NCI-H460 (cell line): Measurements from ENCODE around the gene THAP3. TPM values are rescaled to one million over a fixed set of nuclear protein-coding genes. Genes with fewer than 3 reads are reported as not detected.

Experiments used
- DNase-seq: peaks from one replicate; pipeline ENCODE4 v3.0.0-alpha.2; 2016; ENCODE audit warnings: low read depth; ENCODE audit errors: extremely low read depth
- polyA plus RNA-seq: library from polyadenylated mRNA; depleted of rRNA; stranded (reverse); fragments of >200 nt; gene quantifications from 2 replicates; pipeline ENCODE4 v1.2.3, GENCODE V29; 2014; cell fraction: nucleus; rRNA removed
- total RNA-seq: library from RNA; depleted of rRNA; stranded (reverse); fragments of >200 nt; shearing (Covaris generic); gene quantifications from 2 replicates; pipeline ENCODE4 v1.2.3, GENCODE V29; 2014; rRNA removed

The THAP3 gene
- total RNA-seq: 24.4 and 28.8 TPM in 2 replicates
- polyA plus RNA-seq: 20.3 and 31.0 TPM in 2 replicates

DNA sequence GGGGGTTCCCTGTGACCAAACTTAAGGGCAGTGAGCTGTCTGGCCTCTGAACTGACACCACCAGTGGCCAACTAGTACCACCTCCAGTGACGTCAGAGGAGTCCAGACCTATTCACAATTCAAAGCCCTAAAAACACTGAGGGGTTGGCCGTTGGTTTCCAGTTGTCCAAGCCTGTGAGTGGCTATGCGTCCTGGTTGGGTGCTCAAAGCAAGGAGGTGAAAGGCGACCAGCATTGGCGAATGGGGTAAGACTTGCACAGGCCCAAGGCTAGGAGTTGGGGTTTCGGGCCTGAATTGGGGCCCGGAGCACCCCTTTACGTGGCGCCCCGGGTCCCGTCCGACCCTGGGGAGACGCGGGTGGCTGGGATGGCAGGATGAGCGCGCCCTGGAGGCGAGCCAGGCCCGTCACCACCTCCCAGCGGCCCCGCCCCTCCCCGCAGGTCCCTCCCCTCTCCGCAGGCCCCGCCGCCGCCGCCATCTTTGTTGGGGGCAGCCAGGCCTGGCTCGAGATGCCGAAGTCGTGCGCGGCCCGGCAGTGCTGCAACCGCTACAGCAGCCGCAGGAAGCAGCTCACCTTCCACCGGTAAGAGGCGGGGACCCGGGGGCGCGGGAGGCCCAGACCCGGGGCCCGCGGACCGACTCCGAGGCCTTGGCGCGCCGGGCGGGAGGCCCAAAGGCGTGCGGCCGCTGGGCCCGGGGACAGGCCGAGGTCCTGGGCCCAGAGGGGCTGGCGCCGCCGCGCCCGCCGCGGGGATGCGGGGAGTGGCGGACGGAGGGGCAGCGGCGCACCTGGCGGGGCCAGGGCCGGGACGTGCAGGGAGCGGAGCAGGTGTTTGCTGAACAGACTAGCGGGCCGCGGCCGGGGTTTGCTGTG is at the start of gene THAP3:
THAP3 (plus strand) TSS at position 159 of the 874 bp plus-strand sequence; CDS start at position 510, 351 bp downstream.
- DNase-seq: peak; percentile 68

DNA sequence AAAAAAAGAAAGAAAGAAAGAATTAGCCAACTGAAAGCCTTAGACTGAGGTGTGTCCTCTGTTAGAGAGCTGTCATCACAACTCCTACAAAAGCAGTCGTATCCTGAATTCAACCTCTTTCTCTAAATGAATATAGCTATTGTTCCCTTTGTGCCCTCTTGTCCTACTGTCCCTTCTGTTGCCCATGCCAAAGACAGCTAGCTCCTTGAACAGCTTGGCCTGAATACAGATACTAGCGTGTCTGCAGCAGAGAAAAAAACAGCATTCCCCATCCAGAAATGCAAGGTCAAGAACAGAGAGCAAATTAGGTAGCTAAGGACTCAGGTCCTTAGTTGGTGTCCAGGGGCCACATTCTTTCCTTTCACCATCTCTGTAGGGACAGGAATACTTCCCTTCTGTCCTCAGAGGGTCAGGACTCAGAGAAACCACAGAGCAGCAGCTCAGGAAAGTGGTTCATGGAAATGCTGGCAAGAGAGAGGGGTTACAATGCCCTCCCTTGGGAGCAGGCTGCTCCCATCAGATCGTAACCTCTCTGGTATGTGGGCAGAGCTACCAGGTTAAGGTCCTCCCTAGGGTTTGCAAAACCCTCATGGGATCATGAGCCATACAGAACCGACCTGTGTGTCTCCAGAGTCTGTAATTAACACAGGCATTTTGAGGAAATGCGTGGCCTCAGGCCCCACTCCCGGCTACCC is 46.7 kb upstream of the THAP3 start:
- DNase-seq: no peak

DNA sequence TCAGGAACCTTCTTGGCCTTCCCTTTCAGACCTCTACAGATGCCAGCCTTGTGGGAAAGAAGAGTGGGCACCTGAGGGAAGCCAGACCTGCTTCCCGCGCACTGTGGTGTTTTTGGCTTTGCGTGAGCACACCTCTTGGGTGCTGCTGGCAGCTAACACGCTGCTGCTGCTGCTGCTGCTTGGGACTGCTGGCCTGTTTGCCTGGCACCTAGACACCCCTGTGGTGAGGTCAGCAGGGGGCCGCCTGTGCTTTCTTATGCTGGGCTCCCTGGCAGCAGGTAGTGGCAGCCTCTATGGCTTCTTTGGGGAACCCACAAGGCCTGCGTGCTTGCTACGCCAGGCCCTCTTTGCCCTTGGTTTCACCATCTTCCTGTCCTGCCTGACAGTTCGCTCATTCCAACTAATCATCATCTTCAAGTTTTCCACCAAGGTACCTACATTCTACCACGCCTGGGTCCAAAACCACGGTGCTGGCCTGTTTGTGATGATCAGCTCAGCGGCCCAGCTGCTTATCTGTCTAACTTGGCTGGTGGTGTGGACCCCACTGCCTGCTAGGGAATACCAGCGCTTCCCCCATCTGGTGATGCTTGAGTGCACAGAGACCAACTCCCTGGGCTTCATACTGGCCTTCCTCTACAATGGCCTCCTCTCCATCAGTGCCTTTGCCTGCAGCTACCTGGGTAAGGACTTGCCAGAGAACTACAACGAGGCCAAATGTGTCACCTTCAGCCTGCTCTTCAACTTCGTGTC is 45.9 kb upstream of the THAP3 start:
- no peak for DNase-seq

DNA sequence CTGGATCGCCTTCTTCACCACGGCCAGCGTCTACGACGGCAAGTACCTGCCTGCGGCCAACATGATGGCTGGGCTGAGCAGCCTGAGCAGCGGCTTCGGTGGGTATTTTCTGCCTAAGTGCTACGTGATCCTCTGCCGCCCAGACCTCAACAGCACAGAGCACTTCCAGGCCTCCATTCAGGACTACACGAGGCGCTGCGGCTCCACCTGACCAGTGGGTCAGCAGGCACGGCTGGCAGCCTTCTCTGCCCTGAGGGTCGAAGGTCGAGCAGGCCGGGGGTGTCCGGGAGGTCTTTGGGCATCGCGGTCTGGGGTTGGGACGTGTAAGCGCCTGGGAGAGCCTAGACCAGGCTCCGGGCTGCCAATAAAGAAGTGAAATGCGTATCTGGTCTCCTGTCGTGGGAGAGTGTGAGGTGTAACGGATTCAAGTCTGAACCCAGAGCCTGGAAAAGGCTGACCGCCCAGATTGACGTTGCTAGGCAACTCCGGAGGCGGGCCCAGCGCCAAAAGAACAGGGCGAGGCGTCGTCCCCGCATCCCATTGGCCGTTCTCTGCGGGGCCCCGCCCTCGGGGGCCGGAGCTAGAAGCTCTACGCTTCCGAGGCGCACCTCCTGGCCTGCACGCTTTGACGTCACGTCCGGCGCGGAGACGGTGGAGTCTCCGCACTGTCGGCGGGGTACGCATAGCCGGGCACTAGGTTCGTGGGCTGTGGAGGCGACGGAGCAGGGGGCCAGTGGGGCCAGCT is 45.1 kb upstream of the THAP3 start, which contains the start of gene ZBTB48:
ZBTB48 (plus strand) TSS at position 621 of the 745 bp plus-strand sequence. CDS start 616 bp downstream, outside the sequence.
- DNase-seq: peak; percentile 93

GRCh38 chr1:6580119-6580592 is 44.5 kb upstream of the THAP3 start:
- DNase-seq: no peak

GRCh38 chr1:6580593-6581409 is 43.9 kb upstream of the THAP3 start:
- DNase-seq: no peak

- DNase-seq: no peak
Observed at GRCh38 chr1:6581561-6582305, 42.9 kb upstream of the THAP3 start.

GRCh38 chr1:6582370-6582769 is 42.3 kb upstream of the THAP3 start:
- no peak for DNase-seq

DNA sequence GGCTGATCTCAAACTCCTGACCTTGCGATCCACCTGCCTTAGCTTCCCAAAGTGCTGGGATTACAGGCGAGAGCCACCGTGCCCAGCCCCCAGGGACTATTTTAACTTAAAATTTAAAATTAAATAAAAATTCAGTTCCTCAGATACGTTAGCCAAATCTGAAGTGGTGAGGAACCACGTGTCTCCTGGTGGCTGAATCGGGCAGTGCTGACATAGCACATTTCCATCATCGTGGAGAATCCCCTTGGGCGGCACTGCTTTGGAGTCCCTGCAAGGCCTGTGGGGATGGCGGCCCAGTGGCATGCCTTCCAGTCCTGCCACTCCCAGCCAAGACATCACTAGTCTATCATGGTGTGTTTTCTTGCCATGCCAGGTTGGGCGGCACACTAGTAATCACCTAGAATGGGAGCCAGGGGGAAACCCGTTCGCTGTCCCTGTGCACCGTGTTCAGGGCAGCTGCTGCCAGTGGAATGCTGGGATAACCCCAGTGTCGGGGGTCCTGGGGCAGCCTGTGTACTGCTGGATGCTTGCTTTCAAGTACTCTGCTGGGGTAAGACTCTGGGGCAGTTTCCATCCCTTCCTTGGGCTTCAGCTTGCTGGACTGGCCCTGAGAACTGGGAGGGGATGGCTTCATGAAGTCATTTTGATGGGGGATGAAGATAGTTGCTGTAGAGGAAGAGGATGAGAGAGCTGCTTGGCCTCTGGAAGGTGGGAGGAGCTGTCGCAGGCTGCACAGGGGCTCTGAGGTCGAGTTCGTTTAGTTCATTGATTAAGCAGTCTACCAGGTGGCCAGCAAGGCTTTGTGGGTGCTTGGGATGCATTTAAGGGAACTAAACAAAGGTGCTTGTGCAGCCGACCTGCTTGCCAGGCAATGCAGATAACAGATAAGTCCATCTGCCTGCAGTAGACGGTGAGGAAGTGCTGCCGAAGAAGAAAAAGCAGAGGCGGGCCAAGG is 40.3 kb upstream of the THAP3 start:
- no peak for DNase-seq

DNA sequence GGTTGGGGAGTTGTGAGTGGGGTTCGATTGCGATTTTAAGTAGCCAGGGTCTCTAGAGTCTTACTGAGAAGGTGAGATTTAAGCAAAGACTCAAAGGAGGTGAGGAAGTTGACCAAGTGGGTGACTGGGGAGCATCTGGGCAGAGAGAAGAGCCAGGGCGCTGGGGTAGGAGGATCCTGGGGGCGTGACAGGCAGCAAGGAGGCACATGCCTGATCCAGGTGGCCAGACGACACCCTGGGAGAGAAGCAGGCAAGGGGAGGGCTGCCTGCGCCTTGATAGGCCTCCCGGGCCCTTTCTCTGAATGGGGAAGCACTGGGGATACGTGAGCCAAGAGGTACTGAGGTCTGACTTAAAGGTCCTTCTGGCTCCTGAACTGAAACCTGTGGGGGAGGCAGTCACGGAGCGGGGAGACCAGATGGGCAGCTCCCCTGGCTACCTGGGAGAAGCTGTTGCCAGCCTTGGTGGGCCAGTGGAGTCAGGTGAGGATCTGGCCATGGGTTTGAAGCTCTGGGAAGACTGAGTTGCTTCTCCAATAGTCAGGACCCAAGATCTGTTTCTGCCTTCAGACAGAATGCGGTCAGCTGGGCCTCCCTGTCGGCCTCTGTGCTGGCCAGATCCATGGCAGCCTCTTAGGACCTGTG is 39.5 kb upstream of the THAP3 start:
- DNase-seq: no peak

DNA sequence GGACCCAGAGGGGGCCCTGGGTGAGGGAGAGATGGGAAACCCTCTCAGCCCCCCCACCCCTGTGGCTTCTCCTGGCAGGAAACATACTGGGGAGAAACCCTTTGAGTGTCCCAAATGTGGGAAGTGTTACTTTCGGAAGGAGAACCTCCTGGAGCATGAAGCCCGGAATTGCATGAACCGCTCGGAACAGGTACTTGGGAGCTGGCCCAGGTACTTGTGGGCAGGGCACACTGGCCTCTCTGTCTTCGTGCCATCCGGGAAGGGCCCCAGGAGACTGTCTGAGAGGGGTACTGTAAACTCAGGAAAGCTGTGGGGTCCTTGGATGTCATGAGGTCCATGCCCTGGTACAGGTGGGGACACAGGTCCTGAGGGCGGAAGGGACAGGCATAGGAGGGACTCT is 38.8 kb upstream of the THAP3 start:
- no peak for DNase-seq

DNA sequence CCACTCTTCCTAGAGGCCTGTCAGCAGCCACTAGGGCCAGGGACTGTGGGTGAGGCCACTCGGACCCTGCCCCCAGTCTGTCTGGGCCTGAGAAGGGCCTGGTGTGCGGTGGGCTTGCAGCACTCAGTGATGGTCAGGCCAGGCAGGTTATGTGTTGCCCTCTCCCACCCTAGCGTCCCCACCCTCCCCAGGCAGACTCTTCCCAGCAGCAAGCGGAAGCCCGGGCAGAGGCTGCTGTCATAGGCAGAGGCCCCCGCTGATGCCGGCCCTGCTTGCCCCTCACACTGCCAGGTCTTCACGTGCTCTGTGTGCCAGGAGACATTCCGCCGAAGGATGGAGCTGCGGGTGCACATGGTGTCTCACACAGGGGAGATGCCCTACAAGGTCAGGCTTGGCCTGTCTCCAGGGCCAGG is 38.3 kb upstream of the THAP3 start:
- DNase-seq: no peak

GRCh38 chr1:6587261-6588005 is 37.2 kb upstream of the THAP3 start:
- DNase-seq: no peak

GRCh38 chr1:6588128-6588892 is 36.4 kb upstream of the THAP3 start:
- no peak for DNase-seq

DNA sequence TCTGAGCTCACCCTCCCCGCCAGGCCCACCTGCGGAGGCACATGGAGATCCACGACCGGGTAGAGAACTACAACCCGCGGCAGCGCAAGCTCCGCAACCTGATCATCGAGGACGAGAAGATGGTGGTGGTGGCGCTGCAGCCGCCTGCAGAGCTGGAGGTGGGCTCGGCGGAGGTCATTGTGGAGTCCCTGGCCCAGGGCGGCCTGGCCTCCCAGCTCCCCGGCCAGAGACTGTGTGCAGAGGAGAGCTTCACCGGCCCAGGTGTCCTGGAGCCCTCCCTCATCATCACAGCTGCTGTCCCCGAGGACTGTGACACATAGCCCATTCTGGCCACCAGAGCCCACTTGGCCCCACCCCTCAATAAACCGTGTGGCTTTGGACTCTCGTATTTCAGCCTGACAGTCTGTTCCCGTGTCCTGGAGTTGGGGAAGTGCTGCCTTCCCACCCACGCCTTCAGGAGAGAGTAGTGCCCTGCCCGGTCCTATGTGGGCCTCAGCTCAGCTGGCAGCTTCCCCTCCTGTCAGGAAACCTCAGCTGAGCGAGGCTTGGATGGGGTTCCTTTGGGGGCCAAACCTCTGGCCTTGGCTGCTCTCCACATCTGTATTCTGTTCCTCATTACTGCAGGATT is 35.7 kb upstream of the THAP3 start:
- no peak for DNase-seq
